ENCODE results near the gene COX15. TPM values are rescaled to one million over a fixed set of nuclear protein-coding genes. Genes with fewer than 3 reads are reported as not detected.

Gene COX15
- total RNA-seq, 1 experiment from 2014 or later: 31.4 TPM

DNA sequence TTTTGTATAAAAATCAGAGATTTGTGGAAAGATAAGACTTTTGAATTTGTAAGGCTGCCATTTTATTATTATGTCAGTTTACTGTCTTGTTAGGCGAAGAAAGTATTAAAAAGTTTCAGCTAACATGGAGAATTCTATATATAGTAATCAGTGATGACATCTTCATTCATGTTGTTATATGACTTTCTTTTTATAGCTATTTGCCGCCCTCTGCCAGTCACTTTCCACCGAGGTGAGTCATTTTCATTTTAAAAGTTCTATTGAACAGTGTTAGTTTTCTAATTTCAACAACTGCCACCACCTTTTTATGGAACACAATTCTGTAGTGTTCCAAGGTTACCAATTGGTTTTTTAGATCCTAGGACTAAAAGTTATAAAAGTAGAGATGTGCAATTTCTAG lies 11.9 kb upstream of the COX15 start:
- POLR2A ChIA-PET (ENCODE audit: unreplicated experiment): no interaction called here
- CTCF ChIA-PET: no interaction called here
- Histone ChIP-seq H3K27me3 (ENCODE audit: insufficient read depth, low read depth) (no peaks in the 10 kb centered on the region), H3K79me2 (ENCODE audit: low read depth) (no peaks in the 10 kb centered on the region), H2AFZ (no peak overlapping the region), H3K4me1 (replicated peaks; ENCODE audit: insufficient read depth) (no peaks in the 10 kb centered on the region), H3K9me2 (ENCODE audit: insufficient read depth) (no peaks in the 10 kb centered on the region; the same call in 1 of the 2 replicates), H3K4me2 (no peak overlapping the region), H3K9me3 (ENCODE audit: insufficient read depth, low read depth) (no peaks in the 10 kb centered on the region), H3K36me3 (ENCODE audit: low read depth) (peaks cover 28% of the 10 kb centered on the region), H3F3A (ENCODE audit: insufficient read depth, low read depth) (no peaks in the 10 kb centered on the region), H3K27ac (no peak overlapping the region), H3K4me3 (no peak overlapping the region), H4K20me1 (ENCODE audit: insufficient read depth) (no peaks in the 10 kb centered on the region)
- TF ChIP-seq EZH2 (IDR thresholded peaks at IDR 0.05; ENCODE audit: low read depth): no peak
- TF ChIP-seq, protein P1, sequence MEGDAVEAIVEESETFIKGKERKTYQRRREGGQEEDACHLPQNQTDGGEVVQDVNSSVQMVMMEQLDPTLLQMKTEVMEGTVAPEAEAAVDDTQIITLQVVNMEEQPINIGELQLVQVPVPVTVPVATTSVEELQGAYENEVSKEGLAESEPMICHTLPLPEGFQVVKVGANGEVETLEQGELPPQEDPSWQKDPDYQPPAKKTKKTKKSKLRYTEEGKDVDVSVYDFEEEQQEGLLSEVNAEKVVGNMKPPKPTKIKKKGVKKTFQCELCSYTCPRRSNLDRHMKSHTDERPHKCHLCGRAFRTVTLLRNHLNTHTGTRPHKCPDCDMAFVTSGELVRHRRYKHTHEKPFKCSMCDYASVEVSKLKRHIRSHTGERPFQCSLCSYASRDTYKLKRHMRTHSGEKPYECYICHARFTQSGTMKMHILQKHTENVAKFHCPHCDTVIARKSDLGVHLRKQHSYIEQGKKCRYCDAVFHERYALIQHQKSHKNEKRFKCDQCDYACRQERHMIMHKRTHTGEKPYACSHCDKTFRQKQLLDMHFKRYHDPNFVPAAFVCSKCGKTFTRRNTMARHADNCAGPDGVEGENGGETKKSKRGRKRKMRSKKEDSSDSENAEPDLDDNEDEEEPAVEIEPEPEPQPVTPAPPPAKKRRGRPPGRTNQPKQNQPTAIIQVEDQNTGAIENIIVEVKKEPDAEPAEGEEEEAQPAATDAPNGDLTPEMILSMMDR (conservative IDR thresholded peaks at IDR 0.05): no peak
- intact Hi-C loops (cut with micrococcal nuclease; ENCODE audit: unreplicated experiment): no loop called here
- BruUV-seq (replicated peaks): no TSS peak
- no peak for DNase-seq

DNA sequence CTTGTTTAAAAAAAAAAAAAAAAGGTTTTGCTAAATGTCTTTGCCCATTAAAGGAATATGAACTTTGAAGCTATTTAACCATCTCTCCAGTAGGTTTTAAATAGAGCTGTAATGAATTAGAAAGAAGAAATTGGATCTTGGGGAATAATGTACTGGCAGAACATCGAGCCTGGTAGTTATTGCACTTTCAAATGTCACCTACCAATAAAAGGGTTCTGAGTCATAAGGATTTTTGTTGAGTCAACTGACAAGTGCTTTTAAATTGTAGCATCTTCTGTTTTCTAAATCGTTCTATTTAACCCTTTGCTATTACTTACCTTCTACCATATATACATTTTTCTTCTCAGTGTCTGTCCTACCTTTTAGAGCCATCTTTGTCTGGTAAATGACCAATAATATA lies 10.8 kb upstream of the COX15 start:
- no peaks in the 10 kb centered on the region; the same call in 1 of the 2 replicates for H3K9me2 ChIP-seq (ENCODE audit: insufficient read depth)
- BruUV-seq (replicated peaks): no TSS peak
- no peak overlapping the region for H3K4me3 ChIP-seq
- H3F3A ChIP-seq (ENCODE audit: insufficient read depth, low read depth): no peaks in the 10 kb centered on the region
- no peak for TF ChIP-seq EZH2 (IDR thresholded peaks at IDR 0.05; ENCODE audit: low read depth)
- TF ChIP-seq, protein P1 (conservative IDR thresholded peaks at IDR 0.05): no peak
- intact Hi-C loops (cut with micrococcal nuclease; ENCODE audit: unreplicated experiment): no loop called here
- H2AFZ ChIP-seq: no peak overlapping the region
- peaks cover 28% of the 10 kb centered on the region for H3K36me3 ChIP-seq (ENCODE audit: low read depth)
- H3K27ac ChIP-seq: no peak overlapping the region
- no peaks in the 10 kb centered on the region for H3K9me3 ChIP-seq (ENCODE audit: insufficient read depth, low read depth)
- H3K4me2 ChIP-seq: no peak overlapping the region
- DNase-seq: no peak
- no peaks in the 10 kb centered on the region for H4K20me1 ChIP-seq (ENCODE audit: insufficient read depth)
- H3K79me2 ChIP-seq (ENCODE audit: low read depth): no peaks in the 10 kb centered on the region
- no peaks in the 10 kb centered on the region for H3K27me3 ChIP-seq (ENCODE audit: insufficient read depth, low read depth)
- CTCF ChIA-PET: no interaction called here
- POLR2A ChIA-PET (ENCODE audit: unreplicated experiment): no interaction called here
- no peaks in the 10 kb centered on the region for H3K4me1 ChIP-seq (replicated peaks; ENCODE audit: insufficient read depth)

DNA sequence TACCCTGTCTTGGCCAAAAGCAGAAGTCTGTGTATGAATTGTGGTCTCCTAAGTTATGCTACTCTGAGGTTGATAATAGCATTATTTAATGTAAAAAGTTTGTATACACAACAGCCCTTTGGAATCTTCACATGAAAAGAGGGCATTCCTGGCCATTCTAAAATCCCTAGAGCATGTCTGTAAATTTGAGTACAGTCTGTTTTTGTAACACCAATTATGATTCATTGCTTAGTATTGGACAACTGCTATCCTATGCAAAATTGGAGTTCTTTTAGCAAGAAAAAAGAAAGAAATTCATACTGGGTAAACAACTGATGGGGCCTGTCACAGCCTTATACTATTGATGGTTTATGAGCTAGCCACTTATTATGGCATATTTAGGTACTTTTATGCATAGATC lies 10.3 kb upstream of the COX15 start:
- H3F3A ChIP-seq (ENCODE audit: insufficient read depth, low read depth): no peaks in the 10 kb centered on the region
- CTCF ChIA-PET: no interaction called here
- TF ChIP-seq, protein P1 (conservative IDR thresholded peaks at IDR 0.05): no peak
- TF ChIP-seq EZH2 (IDR thresholded peaks at IDR 0.05; ENCODE audit: low read depth): no peak
- DNase-seq: no peak
- no peak overlapping the region for H3K4me2 ChIP-seq
- no peak overlapping the region for H2AFZ ChIP-seq
- peaks cover 24% of the 10 kb centered on the region for H3K36me3 ChIP-seq (ENCODE audit: low read depth)
- no peaks in the 10 kb centered on the region for H3K27me3 ChIP-seq (ENCODE audit: insufficient read depth, low read depth)
- no peaks in the 10 kb centered on the region; the same call in 1 of the 2 replicates for H3K9me2 ChIP-seq (ENCODE audit: insufficient read depth)
- POLR2A ChIA-PET (ENCODE audit: unreplicated experiment): no interaction called here
- no TSS peak for BruUV-seq (replicated peaks)
- no peak overlapping the region for H3K27ac ChIP-seq
- H4K20me1 ChIP-seq (ENCODE audit: insufficient read depth): no peaks in the 10 kb centered on the region
- no peak overlapping the region for H3K4me3 ChIP-seq
- no peaks in the 10 kb centered on the region for H3K9me3 ChIP-seq (ENCODE audit: insufficient read depth, low read depth)
- intact Hi-C loops (cut with micrococcal nuclease; ENCODE audit: unreplicated experiment): no loop called here
- H3K79me2 ChIP-seq (ENCODE audit: low read depth): no peaks in the 10 kb centered on the region
- H3K4me1 ChIP-seq (replicated peaks; ENCODE audit: insufficient read depth): no peaks in the 10 kb centered on the region
